SIG-M5 treated with dmso at 0.1 percent for 504 hours (cell line): Measurements from ENCODE around the gene PAK6.

ENCODE experiments used
- DNase-seq: peaks from one replicate; lab custom pipeline; 2025; ENCODE audit not compliant: unreplicated experiment; lab: John Stamatoyannopoulos, UW

The PAK6 gene

GRCh38 chr15:40241269-40242212, 2.7 kb downstream of the PAK6 start:
- no peak for DNase-seq

DNA sequence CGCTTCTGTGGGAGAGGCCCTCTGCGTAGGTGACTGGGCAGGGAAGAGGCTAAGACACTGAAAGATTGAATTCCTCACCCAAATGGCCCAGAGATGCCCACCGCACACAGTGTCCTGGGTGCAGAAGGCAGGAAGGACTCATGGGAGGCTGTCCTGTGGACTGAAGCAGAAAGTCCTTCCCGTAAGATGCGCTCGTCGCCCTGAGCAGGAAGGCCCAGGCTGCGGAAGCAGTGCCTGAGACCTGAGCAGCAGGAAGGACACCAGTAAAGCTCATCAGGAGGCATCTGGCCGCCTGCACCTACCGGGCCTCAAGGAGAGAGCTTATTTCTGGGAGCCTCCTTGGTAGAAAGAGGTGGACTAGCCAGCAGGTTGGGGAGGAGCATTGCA, 3.3 kb downstream of the PAK6 start:
- DNase-seq: no peak

GRCh38 chr15:40242601-40243000, 3.7 kb downstream of the PAK6 start:
- no peak for DNase-seq

DNA sequence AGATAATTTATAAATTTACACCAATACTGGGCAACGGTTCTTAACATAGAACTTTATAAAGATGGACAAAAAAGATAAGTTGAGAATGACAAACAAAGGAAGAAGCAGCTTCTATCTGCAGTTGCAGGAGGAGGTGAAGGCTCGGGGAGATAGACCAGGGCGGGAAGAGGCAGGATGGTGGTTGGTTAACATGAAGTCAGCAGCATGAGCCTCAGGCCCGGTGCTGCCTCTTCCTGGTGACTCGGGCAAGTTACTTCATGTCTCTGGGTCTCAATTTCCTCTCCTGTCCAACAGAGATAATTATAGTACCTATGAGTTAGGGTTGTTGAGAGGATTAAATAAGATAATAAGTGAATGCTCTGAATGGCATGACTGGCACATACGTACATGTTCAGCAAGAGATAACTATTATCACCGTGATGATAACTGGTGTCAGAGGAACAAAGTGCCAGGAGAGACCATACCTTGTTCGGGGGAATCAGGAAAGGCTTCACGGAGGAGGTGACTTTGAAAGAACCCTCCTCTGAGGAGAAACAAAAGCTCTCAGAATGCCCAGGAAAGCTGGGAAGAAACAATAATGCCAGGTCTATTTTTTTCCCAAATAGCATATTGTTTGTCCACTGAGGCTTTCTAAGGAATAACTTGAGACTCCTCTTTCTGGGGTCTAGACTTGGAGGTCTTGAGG, 4.4 kb downstream of the PAK6 start:
- peak; percentile 33 for DNase-seq

- peak; percentile 46 for DNase-seq
Observed at GRCh38 chr15:40244961-40245523, 6.2 kb downstream of the PAK6 start.

DNA sequence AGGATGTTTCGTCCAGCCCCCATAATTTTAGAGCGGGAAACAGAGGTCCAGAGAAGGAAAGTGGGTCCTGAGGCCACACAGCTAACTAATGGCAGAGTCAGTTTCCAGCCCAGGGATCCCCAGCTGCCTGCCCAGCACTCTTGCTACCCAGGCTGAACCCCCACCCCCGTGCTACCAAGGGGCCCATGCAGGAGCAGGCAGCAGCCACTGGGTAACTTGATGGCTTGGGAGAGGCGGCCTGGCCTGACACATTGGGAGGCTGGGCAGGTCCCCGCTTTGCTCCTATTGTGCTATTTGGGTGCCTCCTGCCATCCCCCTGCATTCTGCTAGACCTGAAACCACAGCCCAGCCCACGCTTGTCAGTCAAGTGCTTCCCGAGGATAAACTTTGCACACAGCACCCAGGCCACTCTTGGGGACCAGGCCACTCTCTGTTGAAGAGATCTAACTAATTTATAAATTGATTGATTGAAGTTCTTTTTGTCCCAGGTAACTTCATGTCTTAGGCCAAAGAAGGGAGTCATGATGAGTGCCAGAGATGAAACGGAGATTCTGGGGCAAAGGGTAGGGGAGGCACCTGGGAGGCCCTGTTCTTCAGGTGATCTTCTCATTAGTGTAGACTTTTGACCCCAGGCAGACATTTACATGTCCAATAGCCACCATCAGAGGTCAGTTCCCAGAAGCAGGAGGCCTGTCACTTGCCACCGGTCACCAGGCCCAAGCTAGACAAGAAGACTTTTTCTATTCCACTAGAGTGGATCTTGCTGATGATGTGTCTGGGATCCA, 7.0 kb downstream of the PAK6 start:
- DNase-seq: no peak

- DNase-seq: no peak
Observed at GRCh38 chr15:40246496-40247280, 7.8 kb downstream of the PAK6 start.

DNA sequence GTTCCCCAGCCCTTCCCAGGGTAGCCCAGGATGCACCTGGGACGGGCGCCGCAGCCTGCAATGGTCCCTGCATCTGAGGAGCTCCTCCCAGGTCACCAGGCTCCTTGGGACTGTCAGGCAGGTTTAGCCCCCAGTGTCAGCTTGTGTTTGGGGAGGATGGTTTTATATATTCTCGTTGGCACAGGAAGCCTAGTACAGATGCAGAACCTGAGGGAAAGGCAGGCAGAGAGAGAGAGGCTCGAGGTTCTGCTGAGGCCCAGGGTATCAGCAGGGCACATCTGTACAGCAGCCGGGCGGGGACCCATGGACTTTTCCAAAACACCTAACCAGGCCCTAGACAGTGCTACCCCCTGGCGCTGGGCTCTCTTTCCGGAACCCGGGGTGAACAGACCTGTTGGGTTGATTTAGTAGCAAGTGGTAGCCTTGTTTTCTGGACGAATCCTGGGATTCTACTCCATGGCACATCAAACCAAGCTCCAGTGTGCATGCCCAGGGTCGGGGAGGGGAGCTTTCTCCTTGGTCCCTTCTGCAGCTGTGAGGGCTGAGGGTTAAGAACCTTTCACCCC, 8.6 kb downstream of the PAK6 start:
- no peak for DNase-seq

DNA sequence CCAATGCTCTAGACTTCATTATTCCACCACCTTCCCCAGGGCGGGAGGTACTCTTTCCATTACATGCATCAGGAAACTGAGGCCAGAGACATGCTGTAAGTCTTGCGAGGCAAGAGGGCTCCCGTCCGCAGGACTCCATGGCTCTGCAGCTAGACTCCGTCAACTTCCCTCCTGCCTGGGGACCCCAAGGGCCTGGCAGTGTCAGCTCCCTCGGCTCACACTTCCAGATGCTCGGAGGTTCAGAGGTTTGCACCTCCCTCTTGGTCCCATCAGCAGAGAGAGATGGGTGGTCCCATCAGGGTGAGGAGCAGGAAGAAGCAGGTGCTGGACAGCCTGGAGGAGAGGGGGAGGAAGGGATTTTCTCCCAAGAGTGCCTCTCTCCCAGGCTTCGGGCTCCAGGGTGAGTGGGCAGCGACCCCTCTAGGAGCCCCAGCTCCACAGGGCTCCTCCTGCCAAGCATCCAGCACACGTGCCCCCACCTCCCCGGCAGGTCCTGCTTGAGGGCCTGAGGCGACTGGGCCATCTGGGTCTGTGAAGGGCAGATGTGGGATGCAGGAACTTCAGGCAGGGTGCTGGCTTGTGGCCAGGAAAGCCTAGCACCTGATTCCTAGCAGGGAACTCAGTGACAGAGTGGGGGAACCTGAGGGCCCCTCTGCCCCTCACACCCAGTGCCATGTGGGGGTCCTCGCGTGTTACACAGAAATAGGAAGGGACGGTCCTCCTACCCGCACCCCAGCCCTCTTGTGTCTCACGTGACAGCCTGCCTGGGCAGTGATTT, 9.3 kb downstream of the PAK6 start:
- no peak for DNase-seq

GRCh38 chr15:40249477-40250303, 10.8 kb downstream of the PAK6 start:
- no peak for DNase-seq

DNA sequence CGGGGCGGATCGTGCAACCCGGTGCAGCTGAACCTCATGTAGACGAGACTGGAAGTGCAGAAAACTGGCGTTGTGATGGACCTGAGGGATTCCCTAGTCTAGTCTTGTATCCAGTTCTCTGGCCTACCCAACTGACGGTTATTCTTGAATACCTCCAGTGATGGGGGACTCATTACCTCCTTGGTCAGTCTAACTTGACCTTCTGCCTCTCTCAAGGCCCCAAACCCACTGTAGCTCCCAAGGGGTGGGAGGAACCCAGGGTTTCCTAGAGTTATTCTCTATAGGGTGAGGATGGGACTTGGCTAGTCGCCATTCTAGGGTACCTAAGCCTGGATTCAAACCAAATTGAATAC, 11.4 kb downstream of the PAK6 start:
- DNase-seq: no peak

- no peak for DNase-seq
Observed at GRCh38 chr15:40250771-40251483, 12.1 kb downstream of the PAK6 start.

- no peak for DNase-seq
Observed at GRCh38 chr15:40251486-40252140, 12.8 kb downstream of the PAK6 start.

DNA sequence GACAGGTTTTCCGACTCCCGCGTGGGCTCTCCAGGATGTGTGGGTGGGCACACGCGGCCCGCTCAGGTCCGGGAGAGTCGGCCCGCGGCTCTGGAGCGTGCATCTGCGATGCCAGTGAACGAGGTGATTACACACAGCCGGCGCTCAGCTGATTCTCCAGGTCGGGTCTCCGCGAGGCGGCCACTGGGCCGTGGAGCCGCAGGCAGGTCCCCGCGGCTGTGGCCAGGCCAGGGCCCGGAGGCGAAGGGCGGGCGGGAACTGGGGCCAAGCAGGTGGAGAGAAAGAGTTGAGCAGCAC, 13.2 kb downstream of the PAK6 start:
- DNase-seq: no peak

- no peak for DNase-seq
Observed at GRCh38 chr15:40252438-40253166, 13.7 kb downstream of the PAK6 start.

DNA sequence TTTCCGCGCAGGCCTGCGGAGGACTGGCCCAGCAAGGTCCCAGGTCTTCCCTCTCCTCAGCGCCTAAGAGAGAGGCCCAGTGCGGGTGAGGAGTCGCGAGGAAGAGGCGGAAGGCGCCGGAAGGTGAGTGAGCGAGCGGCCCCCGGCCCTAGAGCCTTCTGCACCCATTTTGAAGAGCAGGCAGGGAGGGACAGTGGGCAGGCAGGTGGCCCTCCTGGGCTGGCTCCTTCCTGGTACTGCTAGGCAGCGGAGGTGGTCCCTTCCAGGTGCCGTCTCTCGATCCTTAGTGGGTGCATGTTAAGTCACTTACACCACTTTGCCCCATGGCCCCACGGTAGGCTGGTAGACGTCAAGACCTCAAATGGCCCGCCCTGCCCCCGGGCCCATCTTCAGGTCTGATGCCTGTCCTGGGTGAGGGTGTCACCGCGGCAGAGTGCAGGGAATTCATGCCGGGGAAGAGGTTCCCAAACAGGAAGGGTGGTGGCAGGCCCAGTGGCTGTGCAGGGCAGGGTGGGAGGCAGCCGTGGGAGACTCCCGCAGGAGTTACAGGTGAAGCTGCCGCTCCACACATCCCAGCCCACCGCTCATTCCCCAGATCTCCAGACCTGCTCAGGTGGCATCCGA, 14.4 kb downstream of the PAK6 start:
- no peak for DNase-seq

DNA sequence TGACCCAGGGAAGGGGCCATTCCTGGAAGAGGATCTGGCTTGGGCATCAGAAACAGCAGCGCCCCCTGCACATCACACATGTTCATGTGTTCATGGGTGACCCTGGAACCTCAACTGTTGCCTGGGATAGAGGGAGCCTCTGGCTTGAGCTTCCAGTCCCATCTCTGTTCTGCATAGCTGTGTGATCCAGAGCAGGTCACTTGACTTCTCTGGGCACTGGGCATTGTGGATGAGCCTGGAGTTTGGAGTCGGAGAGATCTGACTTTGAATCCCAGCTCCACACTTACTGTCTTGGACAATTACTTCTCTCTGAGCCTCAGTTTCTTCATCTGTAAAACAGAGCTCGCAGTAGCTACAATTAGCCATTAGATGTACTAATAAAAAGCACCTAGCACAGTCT, 15.6 kb downstream of the PAK6 start:
- no peak for DNase-seq
